ENCODE measurements around the gene NDUFV1.
"Not testable (repeated sequence)": the region's sequence is repeated elsewhere in the genome, so short reads cannot be mapped to it uniquely, and the experiment has no call there.

Gene NDUFV1

DNA sequence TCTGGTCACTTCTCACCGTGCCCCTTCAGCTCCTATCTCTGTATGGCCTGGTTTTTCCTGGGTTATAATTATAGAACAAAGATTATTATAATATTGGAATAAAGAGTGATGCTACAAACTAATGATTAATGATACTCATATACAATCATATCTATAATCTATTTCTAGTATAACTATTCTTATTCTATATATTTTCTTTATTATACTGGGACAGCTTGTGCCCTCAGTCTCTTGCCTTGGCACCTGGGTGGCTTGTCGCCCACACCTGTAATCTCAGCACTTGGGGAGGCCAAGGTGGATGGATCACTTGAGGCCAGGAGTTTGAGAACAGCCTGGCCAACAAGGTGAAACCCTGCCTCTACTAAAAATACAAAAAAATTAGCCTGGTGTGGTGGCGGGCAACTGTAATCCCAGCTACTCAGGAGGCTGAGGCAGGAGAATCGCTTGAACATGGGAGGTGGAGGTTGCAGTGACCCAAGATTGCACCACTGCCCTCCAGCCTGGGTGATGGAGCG is 53.0 kb downstream of the NDUFV1 start:
- DNase-seq, result not testable (repeated sequence)

- not testable (repeated sequence) for DNase-seq
Observed at GRCh38 chr11:67660752-67661151, 54.0 kb downstream of the NDUFV1 start.
